Activated CD4-positive, alpha-beta T cell treated with anti-CD3 and anti-CD28 coated beads, Interleukin-2, amount 10 ng/mL, durations not matched to agents 7 days and 5 days (primary cell): Measurements from ENCODE around the gene VWA5B2. TPM values are rescaled to one million over a fixed set of nuclear protein-coding genes. Genes with fewer than 3 reads are reported as not detected.
A peak's percentile ranks its signal among the peaks of the same experiment; 100 is the strongest.

Experiments
- CTCF ChIA-PET: fragments of 350-600 bp; sonication (Branson Sonifier 250); formaldehyde crosslinking; loops from one replicate; lab custom pipeline; 2021; ENCODE audit warnings: antibody characterized with exemption; lab: Charles Lee
- POLR2A ChIA-PET: fragments of 350-600 bp; sonication (Branson Sonifier 250); formaldehyde crosslinking; loops from one replicate; lab custom pipeline; 2021; ENCODE audit warnings: antibody characterized with exemption; lab: Charles Lee
- DNase-seq: peaks from one replicate; pipeline ENCODE4 v3.0.0-alpha.2; 2020
- H3K27ac Mint-ChIP-seq: one replicate; pipeline ENCODE4 v1.8.0; 2021; ENCODE audit warnings: mild to moderate bottlenecking, moderate library complexity, mixed read lengths
- H3K27me3 Mint-ChIP-seq: one replicate; pipeline ENCODE4 v1.8.0; 2021; ENCODE audit warnings: mixed read lengths
- H3K36me3 Mint-ChIP-seq: one replicate; pipeline ENCODE4 v1.8.0; 2021; ENCODE audit warnings: low read depth, mixed read lengths
- H3K4me1 Mint-ChIP-seq: one replicate; pipeline ENCODE4 v1.8.0; 2021; ENCODE audit warnings: mixed read lengths
- H3K4me3 Mint-ChIP-seq: one replicate; pipeline ENCODE4 v1.8.0; 2021; ENCODE audit warnings: mild to moderate bottlenecking, moderate library complexity, mixed read lengths
- H3K9me3 Mint-ChIP-seq: one replicate; pipeline ENCODE4 v1.8.0; 2021; ENCODE audit warnings: mixed read lengths
- total RNA-seq, 2 experiments: library from RNA; stranded (reverse); gene quantifications; one replicate each; pipeline ENCODE4 v1.2.3, GENCODE V29; 2021

Gene VWA5B2
- total RNA-seq, 2 experiments from 2014 or later = not detected

DNA sequence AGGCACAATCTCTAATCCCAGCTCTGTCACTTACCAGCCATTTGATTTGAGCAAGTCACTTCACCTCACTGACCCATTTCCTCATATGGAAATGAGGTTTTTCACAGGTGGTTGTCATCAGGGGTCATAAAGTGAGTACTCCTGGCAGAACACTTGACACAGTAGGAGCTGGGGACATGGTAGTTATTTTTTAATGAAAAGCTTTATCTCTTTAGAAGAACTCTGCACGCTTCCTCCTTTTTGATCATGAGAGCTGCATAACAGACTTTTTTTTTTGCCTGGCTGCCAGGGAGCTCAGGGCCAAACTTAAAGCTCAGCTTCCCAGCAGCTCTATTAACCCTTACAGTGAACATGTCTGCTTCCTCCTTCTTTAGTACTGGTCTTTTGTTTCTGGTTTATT is 8.4 kb downstream of the VWA5B2 start:
- peaks cover 2% of the 10 kb centered on the region for H3K27me3 Mint-ChIP-seq
- no peaks in the 10 kb centered on the region for H3K4me1 Mint-ChIP-seq
- H3K4me3 Mint-ChIP-seq = no peak overlapping the region
- ChIA-PET POLR2A (no interaction called here), CTCF (interaction anchor here (0.9 to 3.0 kb wide), 2 partner anchors 10 to 133 kb away, joined by 3 to 16 read pairs; no protein-coding TSS in a partner anchor)
- H3K36me3 Mint-ChIP-seq = peaks cover 5% of the 10 kb centered on the region
- no peak for DNase-seq
- H3K9me3 Mint-ChIP-seq = no peaks in the 10 kb centered on the region
- no peak overlapping the region for H3K27ac Mint-ChIP-seq

DNA sequence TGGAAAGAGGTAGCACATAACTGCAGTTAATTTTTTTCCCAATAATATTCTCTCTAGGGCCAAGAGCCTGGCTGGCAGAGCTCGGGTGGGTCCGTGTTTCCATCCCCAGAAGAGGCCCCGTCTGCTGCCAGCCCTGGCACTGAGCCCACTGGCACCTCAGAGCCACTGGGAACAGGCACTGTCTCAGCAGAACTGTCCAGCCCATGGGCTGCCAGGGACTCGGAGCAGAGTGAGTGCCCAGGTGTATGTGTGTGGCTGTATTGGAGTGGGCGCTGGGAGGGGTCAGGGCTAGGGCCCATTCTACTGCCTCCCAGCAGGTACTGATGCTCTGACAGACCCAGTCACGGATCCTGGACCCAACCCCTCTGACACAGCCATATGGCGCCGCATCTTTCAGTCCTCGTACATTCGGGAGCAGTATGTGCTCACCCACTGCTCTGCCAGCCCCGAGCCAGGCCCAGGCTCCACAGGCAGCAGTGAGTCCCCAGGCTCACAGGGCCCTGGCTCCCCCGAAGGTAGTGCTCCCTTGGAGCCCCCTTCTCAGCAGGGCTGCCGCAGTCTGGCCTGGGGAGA is 8.9 kb downstream of the VWA5B2 start:
- H3K27me3 Mint-ChIP-seq = no peaks in the 10 kb centered on the region
- no peak overlapping the region for H3K27ac Mint-ChIP-seq
- peaks cover 10% of the 10 kb centered on the region for H3K36me3 Mint-ChIP-seq
- no peak for DNase-seq
- ChIA-PET CTCF (interaction anchor here (0.9 to 3.0 kb wide), 2 partner anchors 11 to 133 kb away, joined by 3 to 16 read pairs; no protein-coding TSS in a partner anchor), POLR2A (no interaction called here)
- no peaks in the 10 kb centered on the region for H3K9me3 Mint-ChIP-seq
- H3K4me3 Mint-ChIP-seq = no peak overlapping the region
- no peaks in the 10 kb centered on the region for H3K4me1 Mint-ChIP-seq

GRCh38 chr3:184239221-184239620 is 9.8 kb downstream of the VWA5B2 start:
- CTCF ChIA-PET = interaction anchor here (1.0 kb wide), 1 partner anchor 12 kb away, joined by 3 read pairs; no protein-coding TSS in a partner anchor
- Mint-ChIP-seq H3K27ac (no peak overlapping the region), H3K27me3 (no peaks in the 10 kb centered on the region), H3K9me3 (no peaks in the 10 kb centered on the region), H3K36me3 (peaks cover 13% of the 10 kb centered on the region), H3K4me3 (no peak overlapping the region), H3K4me1 (no peaks in the 10 kb centered on the region)
- POLR2A ChIA-PET = no interaction called here
- DNase-seq = no peak

DNA sequence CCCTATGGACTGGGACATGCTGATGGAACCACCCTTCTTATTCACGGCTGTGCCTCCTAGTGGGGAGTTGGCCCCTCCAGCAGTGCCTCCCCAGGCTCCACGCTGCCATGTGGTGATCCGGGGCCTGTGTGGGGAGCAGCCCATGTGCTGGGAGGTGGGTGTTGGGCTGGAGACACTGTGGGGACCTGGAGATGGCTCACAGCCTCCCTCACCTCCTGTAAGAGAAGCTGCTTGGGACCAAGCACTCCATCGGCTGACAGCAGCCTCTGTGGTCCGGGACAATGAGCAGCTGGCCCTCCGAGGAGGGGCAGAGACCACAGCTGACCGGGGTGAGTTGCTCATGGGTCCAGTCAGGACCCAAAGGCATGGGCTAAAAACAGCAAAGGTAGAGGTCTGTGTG is 10.3 kb downstream of the VWA5B2 start:
- Mint-ChIP-seq H3K4me1 (no peaks in the 10 kb centered on the region), H3K36me3 (peaks cover 18% of the 10 kb centered on the region), H3K4me3 (no peak overlapping the region), H3K9me3 (no peaks in the 10 kb centered on the region), H3K27ac (no peak overlapping the region), H3K27me3 (no peaks in the 10 kb centered on the region)
- CTCF ChIA-PET = interaction anchor here (0.6 to 1.2 kb wide), 3 partner anchors 12 to 50 kb away, joined by 3 read pairs; no protein-coding TSS in a partner anchor
- DNase-seq = no peak
- POLR2A ChIA-PET = no interaction called here

DNA sequence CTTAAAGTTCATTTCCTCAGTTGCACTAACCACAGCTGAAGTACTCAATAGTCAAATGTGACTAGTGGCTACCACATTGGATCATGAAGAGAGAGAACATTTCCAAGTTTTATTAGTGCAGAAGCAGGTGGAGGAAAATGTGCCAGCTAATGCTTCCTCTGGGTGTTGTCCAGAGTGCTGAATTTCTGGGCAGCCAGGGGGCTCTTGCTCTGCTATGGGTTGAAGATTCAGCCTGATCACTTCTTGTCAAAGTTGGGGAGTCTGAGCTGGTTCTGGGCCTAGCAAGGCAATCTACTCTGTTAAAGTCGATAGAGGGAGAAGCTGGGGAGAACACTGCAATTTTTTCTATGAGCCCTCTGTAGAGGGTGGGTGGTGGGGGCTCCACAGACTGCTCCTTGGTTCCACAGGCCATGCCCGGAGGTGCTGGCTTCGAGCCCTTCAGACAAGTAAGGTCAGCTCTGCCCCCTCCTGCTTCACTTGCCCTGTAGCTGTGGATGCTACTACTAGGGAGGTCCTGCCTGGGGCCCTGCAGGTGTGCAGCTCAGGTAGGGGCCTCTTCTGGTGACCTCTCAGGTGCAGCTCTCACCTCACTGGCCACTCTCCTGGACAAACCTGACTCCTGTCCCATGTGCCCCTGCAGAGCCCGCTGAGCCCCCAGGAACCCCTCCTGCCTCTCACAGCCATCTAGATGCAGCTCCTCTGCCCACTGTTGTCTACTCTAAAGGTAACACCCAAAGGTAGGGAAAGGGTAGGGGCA is 11.2 kb downstream of the VWA5B2 start:
- Mint-ChIP-seq H3K36me3 (peaks cover 22% of the 10 kb centered on the region), H3K27me3 (no peaks in the 10 kb centered on the region), H3K27ac (no peak overlapping the region), H3K4me1 (no peaks in the 10 kb centered on the region), H3K4me3 (no peak overlapping the region), H3K9me3 (no peaks in the 10 kb centered on the region)
- POLR2A ChIA-PET = no interaction called here
- DNase-seq = peak; percentile 26
- CTCF ChIA-PET = interaction anchor here (0.6 to 1.2 kb wide), 3 partner anchors 13 to 49 kb away, joined by 3 read pairs; no protein-coding TSS in a partner anchor

GRCh38 chr3:184241141-184241446 is 11.7 kb downstream of the VWA5B2 start:
- no peak for DNase-seq
- CTCF ChIA-PET = no interaction called here
- Mint-ChIP-seq H3K27ac (no peak overlapping the region), H3K4me3 (no peak overlapping the region), H3K36me3 (peaks cover 24% of the 10 kb centered on the region), H3K9me3 (no peaks in the 10 kb centered on the region), H3K27me3 (no peaks in the 10 kb centered on the region), H3K4me1 (peaks cover 3% of the 10 kb centered on the region)
- POLR2A ChIA-PET = no interaction called here

GRCh38 chr3:184241447-184242296 is 12.3 kb downstream of the VWA5B2 start:
- Mint-ChIP-seq H3K36me3 (peaks cover 24% of the 10 kb centered on the region), H3K27me3 (no peaks in the 10 kb centered on the region), H3K4me3 (no peak overlapping the region), H3K4me1 (peaks cover 4% of the 10 kb centered on the region), H3K9me3 (no peaks in the 10 kb centered on the region), H3K27ac (no peak overlapping the region)
- CTCF ChIA-PET = interaction anchor here (1.0 kb wide), 1 partner anchor 14 kb away, joined by 3 read pairs; no protein-coding TSS in a partner anchor
- no peak for DNase-seq
- POLR2A ChIA-PET = no interaction called here

- Mint-ChIP-seq H3K4me3 (no peak overlapping the region), H3K9me3 (no peaks in the 10 kb centered on the region), H3K27ac (no peak overlapping the region), H3K4me1 (peaks cover 4% of the 10 kb centered on the region), H3K27me3 (no peaks in the 10 kb centered on the region), H3K36me3 (peaks cover 24% of the 10 kb centered on the region)
- DNase-seq = no peak
- ChIA-PET POLR2A (no interaction called here), CTCF (interaction anchor here (1.0 kb wide), 1 partner anchor 15 kb away, joined by 3 read pairs; no protein-coding TSS in a partner anchor)
These were observed 12.9 kb downstream of the VWA5B2 start for GRCh38 chr3:184242297-184242685.

GRCh38 chr3:184248454-184249411 is 19.3 kb downstream of the VWA5B2 start, which contains the start of gene ALG3:
ALG3 (minus strand) TSS chr3:184248962; CDS start chr3:184248940, 22 bp downstream.
- H3K9me3 Mint-ChIP-seq = no peaks in the 10 kb centered on the region
- H3K36me3 Mint-ChIP-seq = peaks cover 13% of the 10 kb centered on the region
- ChIA-PET CTCF (interaction anchor here (1.6 to 2.5 kb wide), 2 partner anchors 21 to 80 kb away, joined by 3 to 14 read pairs; no protein-coding TSS in a partner anchor), POLR2A (no interaction called here)
- H3K4me3 Mint-ChIP-seq = peak within 1 kb of the TSS; percentile 91
- DNase-seq = peak; percentile 86
- H3K27me3 Mint-ChIP-seq = no peaks in the 10 kb centered on the region
- H3K27ac Mint-ChIP-seq = peak within 1 kb of the TSS; percentile 97
- peaks cover 13% of the 10 kb centered on the region for H3K4me1 Mint-ChIP-seq

GRCh38 chr3:184249412-184250166 is 20.2 kb downstream of the VWA5B2 start, which contains the start of gene EEF1AKMT4:
EEF1AKMT4 (plus strand) TSS chr3:184249672; CDS start chr3:184249695, 23 bp downstream.
- peak; percentile 96 for DNase-seq
- Mint-ChIP-seq H3K36me3 (peaks cover 8% of the 10 kb centered on the region), H3K4me1 (peaks cover 13% of the 10 kb centered on the region), H3K27me3 (no peaks in the 10 kb centered on the region), H3K27ac (peak within 1 kb of the TSS; percentile 97), H3K4me3 (peak within 1 kb of the TSS; percentile 91), H3K9me3 (no peaks in the 10 kb centered on the region)
- POLR2A ChIA-PET = no interaction called here
- CTCF ChIA-PET = interaction anchor here (0.6 to 1.3 kb wide), 16 partner anchors 9 to 978 kb away, joined by 3 to 10 read pairs (median 4); no protein-coding TSS in a partner anchor
